Activated CD4-positive, alpha-beta T cell treated with anti-CD3 and anti-CD28 coated beads, Interleukin-2, amount 50 U/mL, for 16 hours (primary cell): Measurements from ENCODE around the gene PLCG1.
A peak's percentile ranks its signal among the peaks of the same experiment; 100 is the strongest.
"Not testable (repeated sequence)": the region's sequence is repeated elsewhere in the genome, so short reads cannot be mapped to it uniquely, and the experiment has no call there.

Source experiments
- DNase-seq: peaks from one replicate; pipeline ENCODE4 v3.0.0-alpha.2; 2020

PLCG1 gene

DNA sequence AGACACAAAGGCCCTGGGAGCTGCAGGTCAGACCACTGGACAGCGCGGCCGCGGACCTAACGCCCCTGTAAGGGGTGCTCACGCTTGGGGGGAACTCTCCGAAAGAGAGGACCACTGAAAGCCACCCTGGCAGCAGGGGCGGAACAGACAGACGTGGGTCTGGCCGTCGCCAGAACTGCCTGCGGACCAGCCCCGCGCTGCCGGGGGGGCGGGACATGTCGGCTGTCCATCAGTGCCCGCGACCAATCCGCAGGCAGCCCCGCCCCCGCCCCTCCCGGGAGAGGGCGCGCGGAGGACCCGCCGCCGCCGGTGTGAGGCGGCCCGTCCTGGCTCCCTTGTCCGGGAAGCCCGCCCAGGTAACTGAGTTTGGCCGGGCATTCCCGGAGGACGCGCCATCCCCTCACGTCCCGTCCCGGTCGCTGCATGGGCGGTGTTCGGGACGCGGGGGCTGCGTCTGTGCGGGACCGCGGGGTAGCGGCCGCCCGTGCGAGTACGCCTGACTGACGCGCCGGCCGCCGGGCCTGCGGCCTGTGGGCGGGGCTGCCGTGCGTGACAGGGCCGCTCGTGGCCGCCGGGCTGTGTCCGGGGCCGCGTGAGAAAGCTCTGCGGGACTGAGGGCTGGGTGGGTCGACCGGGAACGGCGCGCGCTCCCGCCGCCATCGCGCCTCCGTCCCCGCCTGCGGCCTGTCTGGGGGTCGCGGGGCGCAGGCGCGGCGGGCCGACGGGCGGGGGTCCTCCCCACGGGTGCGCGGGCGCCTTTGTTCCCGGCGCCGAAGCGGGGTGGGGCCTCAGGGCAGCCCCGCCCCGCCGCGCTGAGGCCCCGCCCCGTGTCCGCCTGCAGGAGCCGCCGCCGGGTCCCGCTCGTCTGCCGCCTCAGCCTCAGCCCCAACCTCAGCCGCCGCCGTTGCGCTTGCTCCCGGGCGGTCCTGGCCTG lies at the start of gene PLCG1:
TSS of gene PLCG1 (plus strand) at position 864 of the 934 bp plus-strand sequence. CDS start 99 bp downstream, outside the sequence.
- DNase-seq: peak; percentile 87

DNA sequence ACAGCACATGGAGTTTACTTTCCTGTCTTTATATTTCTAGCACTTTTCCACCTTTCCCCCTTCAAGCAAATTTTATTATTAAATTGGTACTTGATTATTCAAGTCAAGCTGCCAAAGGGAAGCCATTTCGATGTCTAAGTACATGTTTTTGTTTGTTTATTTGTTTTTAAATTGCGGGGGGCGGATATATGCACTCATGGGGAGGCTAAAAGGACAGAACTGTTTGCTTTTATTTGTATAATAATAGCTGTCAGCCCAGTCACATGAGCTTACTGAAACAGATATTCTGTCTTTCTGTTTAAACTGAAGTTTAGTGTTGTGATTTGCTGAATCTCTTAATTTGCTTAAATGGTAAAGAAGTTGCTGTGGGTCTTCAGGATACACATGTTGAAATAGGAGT lies 49.6 kb upstream of the PLCG1 start:
- no peak for DNase-seq

DNA sequence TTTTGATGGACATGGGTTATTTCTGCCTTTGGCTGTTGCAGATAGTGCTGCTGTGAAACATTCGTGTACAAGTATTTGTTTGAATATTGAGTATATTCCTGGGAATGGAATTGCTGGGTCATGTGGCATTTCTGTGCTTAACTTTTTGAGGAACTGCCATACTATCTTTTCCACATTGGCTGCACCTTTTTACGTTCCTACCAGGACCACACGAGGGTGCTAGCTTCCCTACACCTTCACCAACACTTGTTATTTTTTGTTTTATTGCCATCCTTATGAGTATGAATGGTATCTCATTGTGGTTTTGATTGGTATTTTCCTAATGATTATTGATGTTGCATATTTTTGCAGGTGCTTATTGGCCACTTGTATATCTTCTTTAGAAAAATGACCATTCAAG lies 47.8 kb upstream of the PLCG1 start:
- no peak for DNase-seq

DNA sequence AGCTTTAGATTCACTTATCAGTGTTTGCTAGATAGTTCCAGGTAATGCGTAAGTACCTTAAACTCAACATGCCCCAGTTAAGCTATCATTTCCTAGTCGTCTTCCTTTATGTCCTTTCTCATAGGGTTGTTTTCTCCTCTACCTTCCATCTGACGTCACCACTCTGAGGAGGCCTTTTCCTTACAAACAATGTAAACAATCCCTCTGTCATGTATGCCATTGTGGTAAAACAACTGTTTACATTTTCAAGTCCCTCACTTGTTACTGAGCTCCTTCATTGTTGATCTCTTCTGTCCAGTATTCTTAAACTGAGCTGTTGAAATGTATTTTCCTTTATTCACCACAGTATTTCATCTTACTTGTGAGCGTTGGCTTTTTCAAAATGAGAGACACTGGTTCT lies 45.4 kb upstream of the PLCG1 start:
- no peak for DNase-seq

DNA sequence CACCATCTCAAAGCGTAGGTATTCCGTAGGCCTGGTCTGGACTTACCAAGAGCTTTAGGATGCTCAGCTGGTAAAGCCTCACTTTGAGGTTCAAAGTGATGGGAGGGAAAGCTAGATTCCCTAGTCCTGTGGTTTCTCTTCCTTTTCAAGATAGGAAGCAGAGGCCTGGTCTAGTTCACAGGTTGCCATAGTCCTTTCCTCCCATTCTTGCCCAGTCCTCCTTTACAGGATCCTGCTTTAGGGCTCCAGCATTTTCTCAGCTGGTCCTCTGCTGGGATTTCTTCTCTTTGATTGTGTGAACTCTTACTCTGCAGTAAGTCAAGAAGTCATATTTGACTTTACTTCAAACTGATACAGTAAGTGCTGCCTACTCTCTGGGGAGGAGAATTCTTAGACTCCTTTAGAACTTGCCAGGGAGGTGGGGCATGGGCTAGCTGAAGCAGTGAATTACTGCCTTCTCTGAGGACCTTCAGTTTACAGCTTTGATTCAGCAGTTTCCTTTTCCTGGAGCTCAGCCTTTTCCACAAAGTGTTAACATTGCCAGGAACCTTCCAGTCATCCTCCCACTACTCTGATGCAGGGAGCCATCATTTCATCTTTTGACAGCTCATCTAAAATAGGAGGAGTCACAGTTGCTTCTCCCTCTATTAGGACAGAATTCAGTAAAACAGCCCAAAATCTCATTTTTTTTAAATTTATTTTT lies 42.8 kb upstream of the PLCG1 start:
- DNase-seq: no peak

GRCh38 chr20:41095110-41095969 lies 42.0 kb upstream of the PLCG1 start:
- peak; percentile 53 for DNase-seq

- no peak for DNase-seq
Measured at GRCh38 chr20:41098703-41099250, 38.6 kb upstream of the PLCG1 start.

DNA sequence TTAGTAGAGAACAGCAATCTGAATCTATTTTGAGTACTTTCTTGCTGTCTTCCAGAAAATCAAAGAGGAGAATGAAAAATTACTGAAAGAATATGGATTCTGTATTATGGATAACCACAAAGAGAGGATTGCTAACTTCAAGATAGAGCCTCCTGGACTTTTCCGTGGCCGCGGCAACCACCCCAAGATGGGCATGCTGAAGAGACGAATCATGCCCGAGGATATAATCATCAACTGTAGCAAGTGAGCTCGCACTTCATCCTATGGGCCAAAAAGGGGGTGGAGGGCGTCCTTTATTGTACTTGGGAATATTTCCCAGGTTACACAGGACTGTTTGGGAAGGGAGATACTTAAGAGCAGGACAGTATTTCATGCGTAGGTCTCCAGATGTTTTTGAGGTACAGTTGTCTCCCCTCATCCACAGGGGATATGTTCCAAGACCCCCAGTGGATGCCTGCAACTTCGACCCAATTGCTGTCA lies 37.3 kb upstream of the PLCG1 start:
- DNase-seq: no peak

GRCh38 chr20:41101660-41102059 lies 35.7 kb upstream of the PLCG1 start:
- no peak for DNase-seq

GRCh38 chr20:41108531-41108930 lies 28.8 kb upstream of the PLCG1 start:
- DNase-seq: no peak

- DNase-seq: no peak
Measured at GRCh38 chr20:41110012-41110411, 27.3 kb upstream of the PLCG1 start.

- DNase-seq: no peak
Measured at GRCh38 chr20:41110930-41111577, 26.3 kb upstream of the PLCG1 start.

DNA sequence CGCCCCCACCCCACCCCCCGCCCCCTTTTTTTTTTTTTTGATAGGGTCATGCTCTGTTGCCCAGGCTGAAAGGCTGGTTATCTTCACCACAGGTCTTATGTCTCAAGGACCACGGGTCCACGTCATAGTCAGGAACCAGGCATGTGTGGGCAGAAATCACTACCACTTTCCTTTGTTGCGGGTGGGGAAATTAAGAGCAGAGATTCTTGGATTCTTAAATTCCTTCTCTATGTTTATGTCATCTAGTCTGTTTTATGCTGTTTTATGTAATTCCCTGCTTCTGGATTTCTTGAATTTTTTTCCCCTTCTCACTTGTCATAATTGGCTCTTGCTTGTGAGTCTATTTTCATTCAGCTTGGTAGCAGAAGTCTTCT lies 25.8 kb upstream of the PLCG1 start:
- no peak for DNase-seq

GRCh38 chr20:41116282-41116956 lies 20.9 kb upstream of the PLCG1 start:
- DNase-seq: no peak

- not testable (repeated sequence) for DNase-seq
Measured at GRCh38 chr20:41118159-41118558, 19.2 kb upstream of the PLCG1 start.

- DNase-seq: no peak
Measured at GRCh38 chr20:41118632-41119031, 18.7 kb upstream of the PLCG1 start.

- DNase-seq: no peak
Measured at GRCh38 chr20:41119614-41120561, 17.5 kb upstream of the PLCG1 start.

GRCh38 chr20:41121399-41121798 lies 15.9 kb upstream of the PLCG1 start:
- no peak for DNase-seq

DNA sequence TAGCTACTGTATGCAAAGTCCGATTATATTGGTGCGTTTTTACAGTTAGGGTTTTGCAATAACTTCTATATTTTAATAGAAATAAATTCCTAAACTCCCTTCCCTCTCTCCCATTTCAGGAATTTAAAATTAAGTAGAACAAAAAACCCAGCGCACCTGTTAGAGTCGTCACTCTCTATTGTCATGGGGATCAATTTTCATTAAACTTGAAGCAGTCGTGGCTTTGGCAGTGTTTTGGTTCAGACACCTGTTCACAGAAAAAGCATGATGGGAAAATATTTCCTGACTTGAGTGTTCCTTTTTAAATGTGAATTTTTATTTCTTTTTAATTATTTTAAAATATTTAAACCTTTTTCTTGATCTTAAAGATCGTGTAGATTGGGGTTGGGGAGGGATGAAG lies 13.7 kb upstream of the PLCG1 start:
- DNase-seq: no peak

- no peak for DNase-seq
Measured at GRCh38 chr20:41124451-41125094, 12.8 kb upstream of the PLCG1 start.
